Measurements from ENCODE around the gene PATJ. TPM values are rescaled to one million over a fixed set of nuclear protein-coding genes. Genes with fewer than 3 reads are reported as not detected.
A peak's percentile ranks its signal among the peaks of the same experiment; 100 is the strongest.

The PATJ gene
- total RNA-seq, 1 donor from 2014 or later = 11.3 TPM

DNA sequence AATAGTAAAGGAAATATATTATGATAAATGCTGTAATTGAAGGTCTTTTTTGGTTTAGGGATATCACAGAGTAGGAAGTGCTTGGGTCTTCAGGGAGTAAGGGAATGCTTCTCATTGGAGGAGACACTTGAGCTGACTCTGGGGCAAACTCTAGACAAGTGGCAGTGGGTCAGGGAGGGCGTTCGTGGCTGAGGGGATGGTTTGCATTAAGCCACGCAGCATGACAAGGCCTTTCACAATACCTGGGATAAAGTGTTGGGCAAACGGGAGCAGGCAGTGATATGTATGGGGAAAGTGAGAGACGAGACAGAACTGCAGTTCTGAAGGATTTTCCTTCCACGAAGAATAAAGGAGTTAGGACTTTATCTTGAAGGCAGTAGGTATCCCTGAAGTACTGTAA, 109.0 kb downstream of the PATJ start:
- Mint-ChIP-seq H3K27me3 (ENCODE audit: unreplicated experiment) (no peaks in the 10 kb centered on the region), H3K36me3 (ENCODE audit: unreplicated experiment) (no peaks in the 10 kb centered on the region), H3K9me3 (ENCODE audit: unreplicated experiment) (no peaks in the 10 kb centered on the region), H3K27ac (ENCODE audit: unreplicated experiment) (no peak overlapping the region), H3K4me3 (ENCODE audit: unreplicated experiment) (no peak overlapping the region), H3K4me1 (ENCODE audit: unreplicated experiment) (peaks cover 21% of the 10 kb centered on the region)
- no peak for DNase-seq (ENCODE audit: extremely low spot score, unreplicated experiment)
- no peak for TF ChIP-seq CTCF (IDR thresholded peaks at IDR 0.05)

DNA sequence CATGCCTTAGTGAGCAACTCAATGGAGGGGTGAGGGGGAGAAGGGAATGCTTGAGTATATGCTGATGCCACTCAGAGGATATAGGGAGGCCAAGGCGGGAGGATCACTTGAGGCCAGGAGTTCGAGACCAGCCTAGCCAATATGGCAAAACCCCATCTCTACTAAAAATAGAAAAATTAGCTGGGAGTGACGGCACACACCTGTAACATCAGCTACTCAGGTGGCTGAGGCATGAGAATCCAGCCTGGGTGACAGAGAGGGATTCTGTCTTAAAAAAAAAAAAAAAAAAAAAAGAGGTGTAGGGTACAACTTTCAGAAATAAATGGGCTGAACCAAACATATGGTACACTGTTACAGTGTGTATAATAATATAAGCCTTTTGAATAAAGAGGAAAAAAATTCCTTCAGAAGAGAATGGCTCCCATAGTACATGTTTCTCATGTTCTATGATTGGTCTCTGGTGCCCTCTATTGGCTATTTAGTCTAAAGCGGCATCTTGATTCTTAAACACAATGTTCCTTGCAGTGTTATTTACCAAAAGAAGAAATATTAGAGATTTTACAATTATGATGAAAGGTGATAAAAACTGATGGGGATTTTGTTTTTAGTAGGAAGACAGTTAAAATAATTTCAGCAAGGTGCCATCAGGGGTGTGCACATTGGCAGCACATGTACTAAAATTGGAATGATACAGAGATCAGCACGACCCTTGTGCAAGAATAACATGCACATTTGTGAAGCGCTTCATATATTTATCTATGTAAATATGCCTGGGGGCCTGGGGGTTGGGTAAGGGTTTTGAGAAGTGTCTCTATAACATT, 109.8 kb downstream of the PATJ start:
- H3K9me3 Mint-ChIP-seq (ENCODE audit: unreplicated experiment) = no peaks in the 10 kb centered on the region
- H3K36me3 Mint-ChIP-seq (ENCODE audit: unreplicated experiment) = no peaks in the 10 kb centered on the region
- peaks cover 16% of the 10 kb centered on the region for H3K4me1 Mint-ChIP-seq (ENCODE audit: unreplicated experiment)
- peak; percentile 79 for TF ChIP-seq CTCF (IDR thresholded peaks at IDR 0.05)
- no peaks in the 10 kb centered on the region for H3K27me3 Mint-ChIP-seq (ENCODE audit: unreplicated experiment)
- H3K27ac Mint-ChIP-seq (ENCODE audit: unreplicated experiment) = no peak overlapping the region
- no peak overlapping the region for H3K4me3 Mint-ChIP-seq (ENCODE audit: unreplicated experiment)
- no peak for DNase-seq (ENCODE audit: extremely low spot score, unreplicated experiment)

DNA sequence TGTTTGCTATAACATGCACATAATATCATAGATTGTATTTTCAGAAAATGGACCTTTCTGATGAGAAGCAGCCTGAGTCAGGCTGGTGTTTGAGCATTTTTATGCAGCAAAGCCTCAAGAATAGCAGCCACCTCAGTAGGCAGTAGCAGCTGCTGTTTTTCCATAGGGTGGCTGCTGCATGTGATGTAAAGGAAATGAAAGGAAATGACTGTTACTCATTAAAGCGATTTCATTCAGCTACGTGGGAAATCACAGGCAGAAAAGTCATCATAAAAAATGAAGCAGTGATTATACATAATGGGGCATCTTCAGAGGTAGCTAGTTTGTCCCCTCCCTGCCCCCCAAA, 110.4 kb downstream of the PATJ start:
- Mint-ChIP-seq H3K27ac (ENCODE audit: unreplicated experiment) (no peak overlapping the region), H3K4me1 (ENCODE audit: unreplicated experiment) (peaks cover 16% of the 10 kb centered on the region), H3K27me3 (ENCODE audit: unreplicated experiment) (no peaks in the 10 kb centered on the region), H3K4me3 (ENCODE audit: unreplicated experiment) (no peak overlapping the region), H3K36me3 (ENCODE audit: unreplicated experiment) (no peaks in the 10 kb centered on the region), H3K9me3 (ENCODE audit: unreplicated experiment) (no peaks in the 10 kb centered on the region)
- no peak for DNase-seq (ENCODE audit: extremely low spot score, unreplicated experiment)
- no peak for TF ChIP-seq CTCF (IDR thresholded peaks at IDR 0.05)

GRCh38 chr1:61853583-61853982, 111.3 kb downstream of the PATJ start:
- H3K4me1 Mint-ChIP-seq (ENCODE audit: unreplicated experiment) = peaks cover 16% of the 10 kb centered on the region
- no peaks in the 10 kb centered on the region for H3K27me3 Mint-ChIP-seq (ENCODE audit: unreplicated experiment)
- no peak for DNase-seq (ENCODE audit: extremely low spot score, unreplicated experiment)
- no peak overlapping the region for H3K4me3 Mint-ChIP-seq (ENCODE audit: unreplicated experiment)
- H3K27ac Mint-ChIP-seq (ENCODE audit: unreplicated experiment) = no peak overlapping the region
- H3K9me3 Mint-ChIP-seq (ENCODE audit: unreplicated experiment) = no peaks in the 10 kb centered on the region
- TF ChIP-seq CTCF (IDR thresholded peaks at IDR 0.05) = peak; percentile 66
- no peaks in the 10 kb centered on the region for H3K36me3 Mint-ChIP-seq (ENCODE audit: unreplicated experiment)

DNA sequence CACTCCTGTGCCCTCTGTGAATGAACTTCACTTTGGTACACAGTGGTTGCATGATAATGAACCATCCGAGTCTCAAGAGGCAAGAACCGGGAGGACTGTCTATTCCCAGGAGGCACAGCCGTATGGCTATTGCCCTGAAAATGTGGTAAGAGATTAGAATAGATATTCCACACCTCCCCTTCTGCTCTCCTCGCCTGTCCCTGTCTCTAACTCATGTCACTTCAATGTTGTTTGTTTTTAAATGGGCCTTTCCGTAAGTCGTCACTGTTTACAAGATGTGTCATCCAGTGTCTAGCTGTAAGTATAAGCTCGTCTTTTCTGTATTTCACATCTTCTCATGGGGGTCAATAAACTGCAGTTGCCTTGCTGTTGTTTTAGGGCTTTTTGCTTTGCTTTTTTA, 122.2 kb downstream of the PATJ start:
- DNase-seq (ENCODE audit: extremely low spot score, unreplicated experiment) = no peak
- H3K36me3 Mint-ChIP-seq (ENCODE audit: unreplicated experiment) = peaks cover 2% of the 10 kb centered on the region
- no peak for TF ChIP-seq CTCF (IDR thresholded peaks at IDR 0.05)
- no peak overlapping the region for H3K27ac Mint-ChIP-seq (ENCODE audit: unreplicated experiment)
- peaks cover 9% of the 10 kb centered on the region for H3K4me1 Mint-ChIP-seq (ENCODE audit: unreplicated experiment)
- H3K9me3 Mint-ChIP-seq (ENCODE audit: unreplicated experiment) = no peaks in the 10 kb centered on the region
- H3K27me3 Mint-ChIP-seq (ENCODE audit: unreplicated experiment) = no peaks in the 10 kb centered on the region
- no peak overlapping the region for H3K4me3 Mint-ChIP-seq (ENCODE audit: unreplicated experiment)
